ENCODE data around the gene MAPKAP1. TPM values are rescaled to one million over a fixed set of nuclear protein-coding genes. Genes with fewer than 3 reads are reported as not detected.
"Not testable (repeated sequence)": the region's sequence is repeated elsewhere in the genome, so short reads cannot be mapped to it uniquely, and the experiment has no call there.

MAPKAP1 gene
- total RNA-seq, 1 donor from 2014 or later = 96.2 TPM

DNA sequence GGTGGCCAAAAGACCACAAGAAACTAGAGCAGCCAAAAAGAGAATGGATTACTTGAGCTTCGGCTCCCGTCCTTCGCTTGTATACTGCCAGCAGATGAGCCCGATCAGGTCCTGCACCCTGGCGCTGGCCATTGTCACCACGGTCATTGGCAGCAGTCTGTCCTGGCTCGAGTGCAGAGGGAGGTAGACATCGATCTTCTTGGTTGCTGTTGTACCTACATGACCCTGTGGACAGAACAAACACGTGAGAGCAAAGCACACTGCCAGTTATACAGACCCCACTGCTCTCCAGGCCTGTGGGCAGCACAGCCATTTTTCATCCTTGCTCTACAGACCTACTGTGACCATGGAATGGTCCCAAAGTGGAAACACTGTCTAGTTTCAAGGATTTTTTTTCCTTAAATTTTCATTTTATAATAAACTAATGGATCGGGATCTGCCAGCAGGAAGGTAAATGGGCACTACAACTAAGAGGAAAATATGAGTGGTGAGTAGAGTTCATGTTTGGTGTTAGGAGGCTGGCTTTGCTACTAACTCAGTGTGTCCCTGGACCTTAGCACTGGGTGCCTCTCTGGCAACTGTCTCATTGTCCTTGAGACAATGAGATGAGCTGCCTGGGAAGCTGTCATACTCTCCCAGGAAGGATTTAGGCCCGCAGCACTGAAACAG is 121.4 kb downstream of the MAPKAP1 start:
- intact Hi-C loops (cut with DNase I) = no loop called here
- DNase-seq (ENCODE audit: low spot score) = no peak

DNA sequence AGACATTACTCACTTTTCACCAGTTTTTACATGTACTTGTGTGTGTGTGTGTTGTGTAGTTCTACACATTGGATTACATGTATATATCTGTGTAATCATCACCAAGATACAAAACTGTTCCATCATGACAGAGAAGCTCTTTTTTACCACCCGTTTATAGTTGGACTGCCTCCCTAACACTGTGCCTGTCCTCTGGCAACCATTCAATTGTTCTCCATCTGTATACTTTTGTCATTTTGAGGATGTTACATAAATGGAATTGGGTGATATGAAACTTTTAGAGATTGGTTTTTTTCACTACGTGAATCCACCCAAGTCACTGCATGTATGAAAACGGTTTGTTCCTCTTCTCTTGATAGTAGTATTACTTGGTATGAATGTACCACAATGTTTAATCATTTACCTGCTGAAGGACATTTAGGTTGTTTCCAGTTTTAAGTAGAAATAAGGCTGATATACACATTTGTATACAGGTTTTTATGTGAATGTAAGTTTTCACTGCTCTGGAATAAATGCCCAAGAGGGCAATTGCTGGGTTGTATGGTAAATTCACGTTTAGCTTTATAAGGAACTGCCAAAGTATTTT is 126.2 kb downstream of the MAPKAP1 start:
- intact Hi-C loops (cut with DNase I) = no loop called here
- DNase-seq (ENCODE audit: low spot score) = no peak

DNA sequence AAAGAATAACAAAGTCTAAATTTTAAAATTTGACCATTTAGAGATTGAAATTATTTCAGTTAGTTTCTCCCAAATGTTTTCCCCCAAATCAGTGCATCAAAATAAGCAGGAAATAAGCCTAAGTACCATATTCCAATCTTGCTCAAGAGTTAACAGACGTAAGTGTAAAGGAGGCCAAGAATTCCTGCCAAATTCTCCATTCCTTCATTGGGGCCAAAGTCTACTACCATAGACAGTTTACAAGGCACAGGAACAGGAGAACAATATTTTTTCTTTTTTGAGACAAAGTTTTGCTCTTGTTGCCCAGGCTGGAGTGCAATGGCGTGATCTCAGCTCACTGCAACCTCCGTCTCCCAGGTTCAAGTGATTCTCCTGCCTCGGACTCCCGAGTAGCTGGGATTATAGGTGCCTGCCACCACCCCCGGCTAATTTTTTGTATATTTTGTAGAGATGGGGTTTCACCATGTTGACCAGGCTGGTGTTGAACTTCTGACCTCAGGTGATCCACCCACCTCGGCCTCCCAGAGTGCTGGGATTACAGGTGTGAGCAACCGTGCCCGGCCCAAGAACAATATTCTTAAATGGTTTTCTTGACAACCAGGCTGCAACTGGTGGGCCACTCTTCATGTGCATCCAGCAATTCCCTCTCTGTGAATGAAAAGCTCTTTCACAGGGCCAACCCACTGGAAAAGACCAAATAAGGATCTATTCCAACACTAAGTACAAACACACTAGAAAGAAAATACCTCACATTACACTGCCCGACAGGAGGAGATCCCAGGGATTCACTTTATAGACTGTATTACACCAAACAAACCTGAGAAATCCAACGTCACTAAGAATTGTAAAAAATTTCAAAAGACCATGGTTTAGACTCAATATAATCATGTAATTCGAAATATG is 127.7 kb downstream of the MAPKAP1 start:
- DNase-seq (ENCODE audit: low spot score) = no peak
- intact Hi-C loops (cut with DNase I) = no loop called here

DNA sequence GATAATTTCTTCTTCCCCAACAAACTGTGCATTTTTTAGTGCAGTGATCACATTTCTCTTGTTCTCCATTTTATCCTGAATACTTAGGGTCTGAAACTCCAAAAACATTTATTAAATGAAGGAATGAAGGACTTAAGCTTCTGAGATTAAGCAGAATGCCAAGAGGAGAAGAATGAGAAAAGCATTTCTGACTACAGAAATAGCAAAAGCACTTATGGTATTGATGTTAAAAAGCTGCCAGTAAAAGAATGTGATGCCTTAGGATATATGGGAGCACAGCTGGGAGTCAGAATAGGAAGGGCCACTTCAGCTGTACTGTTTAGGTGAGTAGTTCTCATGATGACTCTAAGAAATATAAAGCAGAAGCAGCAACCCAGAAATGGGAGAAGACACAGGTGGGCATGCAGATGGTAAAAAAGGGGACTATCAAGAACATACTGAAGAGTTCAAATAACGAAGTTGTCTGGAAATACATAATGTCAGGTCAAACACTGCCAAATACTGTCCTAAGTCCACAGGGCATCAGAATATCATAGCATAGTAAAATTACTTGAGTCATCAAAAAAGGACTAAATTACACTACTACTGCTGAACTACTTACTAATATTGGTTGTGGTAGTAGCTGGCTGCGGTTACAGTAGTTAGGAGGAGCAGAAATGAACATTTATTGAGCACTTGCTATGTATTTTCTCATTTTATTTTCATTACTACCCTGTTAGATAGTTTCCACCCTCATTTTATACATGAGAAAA is 132.7 kb downstream of the MAPKAP1 start:
- no peak for DNase-seq (ENCODE audit: low spot score)
- intact Hi-C loops (cut with DNase I) = no loop called here

DNA sequence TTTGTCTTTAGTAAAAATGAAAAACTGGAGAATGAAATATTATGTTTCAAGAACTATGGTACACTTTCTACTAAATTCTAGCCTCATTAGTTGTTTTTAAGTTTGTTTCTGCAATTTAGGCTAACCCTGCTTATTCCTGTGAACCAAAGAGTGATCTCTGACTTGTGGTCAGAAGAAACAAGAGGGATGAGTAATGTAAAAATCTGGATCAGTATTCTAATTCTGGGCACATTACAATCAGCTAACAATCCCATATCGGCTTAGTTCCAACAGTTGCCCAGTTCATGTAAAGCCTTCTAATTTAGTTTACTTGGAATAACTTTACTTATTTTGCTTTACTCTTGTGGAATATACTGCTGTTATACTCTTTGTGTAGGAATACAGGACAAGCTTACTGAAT is 134.5 kb downstream of the MAPKAP1 start:
- DNase-seq (ENCODE audit: low spot score); intact Hi-C loops (cut with DNase I): not testable (repeated sequence)

DNA sequence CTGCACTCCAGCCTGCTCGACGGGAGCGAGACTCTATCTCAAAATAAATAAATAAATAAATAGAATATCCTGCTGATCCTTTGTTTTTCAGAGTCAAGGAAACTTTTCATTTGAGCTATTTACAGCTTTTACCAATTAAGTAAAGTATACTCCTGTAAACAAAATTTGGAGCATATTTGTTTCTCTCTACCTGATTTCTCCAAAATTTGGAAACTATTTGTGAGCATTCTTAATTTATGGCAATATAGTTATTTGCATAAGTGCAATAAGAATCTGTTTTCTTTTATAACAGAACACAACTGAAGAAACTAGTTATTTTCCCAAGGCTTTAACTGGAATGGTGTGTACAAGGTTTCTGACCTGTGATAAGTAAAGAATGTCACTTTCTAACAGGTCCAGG is 135.2 kb downstream of the MAPKAP1 start:
- DNase-seq (ENCODE audit: low spot score); intact Hi-C loops (cut with DNase I): not testable (repeated sequence)

DNA sequence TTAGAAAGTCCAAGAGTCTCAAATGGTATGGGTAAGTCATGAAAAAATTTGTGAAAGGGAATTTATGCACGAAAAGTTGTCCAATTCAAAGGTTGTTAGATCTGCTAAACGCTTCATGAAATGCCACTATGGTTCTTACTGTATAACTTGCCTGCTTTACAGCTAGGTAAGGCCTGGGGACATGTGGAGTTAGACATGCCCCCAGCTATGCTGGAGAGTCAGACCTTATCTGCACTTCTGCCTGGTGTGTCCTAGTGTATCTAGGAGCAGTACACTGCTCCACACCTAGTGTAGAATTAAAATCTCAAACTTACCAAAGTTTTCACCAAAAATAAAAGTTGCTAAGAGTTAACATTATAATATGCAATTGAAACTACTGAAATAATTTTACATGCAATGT is 136.8 kb downstream of the MAPKAP1 start:
- no peak for DNase-seq (ENCODE audit: low spot score)
- intact Hi-C loops (cut with DNase I) = no loop called here

DNA sequence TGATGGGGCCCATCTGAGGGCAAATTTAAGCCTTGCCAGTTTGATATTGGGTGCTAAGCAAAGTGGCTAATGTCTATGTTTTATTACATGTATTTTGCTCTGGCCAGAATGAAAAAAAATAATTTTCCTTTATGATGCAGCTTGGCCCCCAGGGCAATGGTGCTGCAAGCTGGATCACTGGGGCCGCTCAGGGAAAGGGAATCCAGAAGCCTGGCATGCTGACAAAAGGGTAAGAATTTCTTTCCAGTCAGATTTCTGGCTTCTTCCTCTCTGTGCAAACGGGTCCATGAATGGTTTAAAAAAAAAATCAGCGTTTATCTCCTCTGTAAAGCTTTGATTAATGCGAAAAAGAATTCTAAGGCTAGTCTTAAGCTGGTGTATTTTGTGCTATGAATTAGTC is 138.4 kb downstream of the MAPKAP1 start:
- intact Hi-C loops (cut with DNase I) = no loop called here
- DNase-seq (ENCODE audit: low spot score) = no peak

DNA sequence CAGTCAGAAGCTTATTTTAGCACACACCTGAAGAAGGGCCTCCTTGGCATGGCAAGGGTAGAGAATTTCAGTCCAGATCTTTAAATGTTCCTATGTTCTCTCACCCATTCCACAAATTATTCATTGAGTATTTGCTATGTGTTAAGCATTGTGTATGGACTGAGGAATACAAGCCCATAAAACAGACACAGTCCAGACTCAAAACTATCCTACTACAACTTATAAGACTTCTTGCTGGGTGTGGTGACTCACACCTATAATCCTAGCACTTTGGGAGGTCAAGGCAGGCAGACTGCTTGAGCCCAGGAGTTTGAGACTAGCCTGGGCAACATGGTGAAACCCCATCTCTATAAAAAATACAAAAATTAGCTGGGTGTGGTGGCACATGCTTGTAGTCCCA is 141.0 kb downstream of the MAPKAP1 start:
- DNase-seq (ENCODE audit: low spot score); intact Hi-C loops (cut with DNase I): not testable (repeated sequence)

DNA sequence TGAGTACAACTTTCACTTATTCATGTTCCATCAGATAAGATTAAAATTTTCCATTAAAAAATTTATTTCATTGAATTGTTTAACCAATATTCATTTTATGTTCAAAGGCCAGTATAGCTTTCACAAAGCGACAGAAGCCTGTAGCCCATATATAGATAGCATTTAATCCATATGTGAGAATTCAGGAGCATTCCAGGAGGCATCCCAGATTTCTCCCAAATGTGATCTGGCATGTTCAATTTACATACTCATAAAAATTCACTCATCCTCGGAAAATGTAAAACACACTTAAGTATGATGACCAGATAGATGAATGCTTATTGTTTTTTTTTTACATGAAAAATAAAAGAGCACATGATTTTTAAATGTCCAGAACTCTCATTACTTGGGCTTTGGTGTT is 141.9 kb downstream of the MAPKAP1 start:
- DNase-seq (ENCODE audit: low spot score) = no peak
- intact Hi-C loops (cut with DNase I) = no loop called here

DNA sequence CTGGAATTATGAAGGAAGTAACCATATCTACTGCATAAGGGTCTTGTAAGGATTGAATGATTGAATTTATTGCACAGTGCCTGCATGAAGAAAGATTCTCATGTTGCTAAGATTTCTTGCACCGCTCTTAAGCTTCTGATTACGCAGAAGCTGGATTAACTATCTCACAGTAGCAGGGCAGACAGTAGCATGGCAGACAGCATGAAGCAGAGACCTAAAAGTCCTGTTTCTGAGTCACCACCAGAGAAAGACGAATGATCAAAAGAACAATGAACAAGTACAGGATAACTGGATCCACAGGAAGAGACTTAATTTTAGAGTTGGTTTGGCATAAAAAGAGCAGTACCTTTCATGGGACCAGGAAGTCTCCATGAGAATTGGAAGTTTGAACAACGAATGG is 142.4 kb downstream of the MAPKAP1 start:
- intact Hi-C loops (cut with DNase I) = no loop called here
- no peak for DNase-seq (ENCODE audit: low spot score)

DNA sequence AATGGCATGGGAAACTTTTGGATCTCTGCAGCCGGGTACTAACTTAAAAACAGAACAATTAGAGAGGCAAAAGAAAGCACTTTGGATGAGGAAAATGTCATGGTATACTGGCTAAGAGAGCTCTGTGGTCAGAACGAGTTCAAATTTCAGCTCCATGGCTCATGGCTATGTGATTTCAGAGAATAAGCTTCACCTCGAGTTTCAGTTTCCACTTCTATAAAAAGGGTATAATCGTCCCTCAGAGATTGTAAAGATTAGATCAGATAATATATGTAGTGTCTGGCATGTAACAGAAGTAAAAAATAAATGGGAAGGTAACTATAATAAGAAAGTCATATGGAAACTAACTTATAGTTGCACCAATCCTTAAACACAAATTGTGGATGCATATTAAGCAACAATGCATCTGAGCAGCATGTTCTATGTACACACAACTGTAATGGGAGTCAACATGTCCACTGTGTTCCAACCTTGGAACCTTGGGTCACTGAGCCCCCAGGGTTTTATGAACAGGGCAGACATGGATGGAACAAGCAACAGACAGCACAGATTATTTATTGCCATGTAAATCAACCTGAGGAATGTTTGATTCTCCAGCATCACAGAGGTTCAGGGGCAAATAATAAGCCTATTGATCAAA is 145.4 kb downstream of the MAPKAP1 start:
- intact Hi-C loops (cut with DNase I) = no loop called here
- DNase-seq (ENCODE audit: low spot score) = no peak

DNA sequence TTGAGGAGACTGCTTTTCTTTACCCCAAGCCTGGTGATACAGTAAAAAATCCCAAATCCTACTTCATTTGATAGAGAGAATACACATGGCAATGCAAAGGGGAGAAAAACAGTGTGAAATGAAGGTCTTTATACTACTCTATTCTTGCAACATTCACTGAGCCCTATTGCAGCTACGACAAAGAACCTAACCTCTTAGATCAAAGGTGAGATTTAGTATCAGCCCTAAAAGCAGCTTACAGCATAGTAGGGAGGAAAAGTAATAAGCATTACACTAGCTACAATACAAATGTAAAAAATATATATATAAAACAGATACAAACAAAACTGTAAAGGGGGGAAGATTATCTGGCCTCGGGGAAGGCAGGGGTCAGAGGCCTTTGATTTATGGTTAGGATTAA is 147.1 kb downstream of the MAPKAP1 start:
- no peak for DNase-seq (ENCODE audit: low spot score)
- intact Hi-C loops (cut with DNase I) = loop anchor here (5.0 to 10.0 kb wide), 2 partner anchors 72 to 665 kb away; no protein-coding TSS in a partner anchor

DNA sequence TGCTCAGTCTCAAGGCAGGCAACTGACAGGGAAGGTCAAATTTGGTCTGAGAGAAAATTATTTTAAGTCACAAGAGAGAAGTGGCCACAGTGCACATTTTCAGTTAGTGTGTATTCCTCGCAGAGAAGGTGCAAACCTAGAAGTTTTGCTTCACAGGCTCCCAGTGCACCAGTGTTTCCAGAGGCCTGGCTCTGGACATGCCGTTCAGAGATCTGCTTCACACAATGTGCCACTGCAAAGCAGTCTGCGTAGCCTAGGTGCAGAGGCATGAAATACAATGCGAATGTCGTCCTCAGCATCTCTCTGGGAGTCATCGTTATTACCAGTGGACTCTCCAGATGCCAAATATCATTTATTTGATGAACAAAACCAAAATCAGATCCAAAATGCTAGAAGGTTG is 147.8 kb downstream of the MAPKAP1 start:
- intact Hi-C loops (cut with DNase I) = loop anchor here (5.0 to 10.0 kb wide), 2 partner anchors 73 to 666 kb away; no protein-coding TSS in a partner anchor

DNA sequence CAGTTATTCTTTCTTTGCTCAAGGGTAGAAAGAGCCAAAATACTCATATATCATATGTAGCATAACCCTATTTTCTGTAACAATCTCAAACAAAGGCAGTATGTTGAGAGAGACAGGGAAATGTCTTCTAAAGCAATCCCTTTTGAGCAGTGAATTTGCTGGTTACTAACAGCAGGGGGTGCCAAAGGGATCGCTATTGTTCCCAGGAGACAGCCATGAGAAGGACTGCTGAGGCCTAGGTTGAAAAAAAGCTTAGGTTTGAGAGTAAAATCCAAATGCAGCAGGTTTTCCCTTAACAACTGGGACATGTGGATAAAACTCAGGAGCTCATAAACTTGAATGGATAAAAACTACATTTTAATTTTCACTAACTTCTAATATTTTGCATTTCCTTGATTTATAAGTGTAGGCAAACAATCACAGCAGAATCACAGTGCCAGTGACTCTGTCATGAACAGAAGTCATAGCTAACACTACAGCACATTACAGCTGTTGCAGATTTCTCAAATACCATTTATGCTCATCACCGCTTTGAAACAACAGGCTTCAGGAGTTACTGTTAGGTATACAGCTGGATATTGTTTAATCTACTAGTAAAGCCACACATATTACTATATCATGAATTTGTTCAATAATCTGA is 148.4 kb downstream of the MAPKAP1 start:
- intact Hi-C loops (cut with DNase I) = loop anchor here (5.0 to 10.0 kb wide), 2 partner anchors 74 to 666 kb away; no protein-coding TSS in a partner anchor
- no peak for DNase-seq (ENCODE audit: low spot score)

More for the DNA sequence above, 147.8 kb downstream of the MAPKAP1 start:
- no peak for DNase-seq (ENCODE audit: low spot score)

DNA sequence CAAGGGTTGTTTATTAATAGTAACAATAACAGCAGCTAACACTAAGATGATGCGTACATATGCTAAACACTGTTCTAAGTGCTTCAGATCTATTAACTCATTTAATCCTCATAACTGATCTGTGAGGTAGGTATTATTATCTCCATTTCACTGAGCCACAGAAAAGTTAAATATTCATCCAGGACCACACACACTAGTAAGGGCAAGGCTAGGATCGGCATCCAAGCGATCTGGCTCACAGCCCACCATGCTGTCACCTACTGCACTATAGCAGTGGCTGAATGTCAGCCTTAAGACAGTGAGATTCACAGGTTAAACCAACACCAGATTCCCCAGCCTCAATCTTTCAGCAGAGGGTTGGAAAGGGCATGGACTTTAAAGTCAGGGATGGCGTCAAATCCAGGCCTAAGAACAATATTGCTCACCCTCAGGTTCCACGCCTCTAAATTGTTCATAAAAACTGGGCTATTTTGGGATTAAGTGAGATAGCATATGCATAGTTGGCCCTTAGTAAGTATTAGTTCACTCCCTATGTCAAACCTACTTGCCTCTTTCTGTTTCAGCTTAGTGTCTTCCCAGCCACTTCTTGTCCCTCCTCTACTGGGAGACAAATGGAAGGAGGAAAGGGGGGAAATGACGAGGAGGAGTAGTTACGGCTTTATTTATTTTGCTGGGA is 150.8 kb downstream of the MAPKAP1 start:
- DNase-seq (ENCODE audit: low spot score) = no peak

DNA sequence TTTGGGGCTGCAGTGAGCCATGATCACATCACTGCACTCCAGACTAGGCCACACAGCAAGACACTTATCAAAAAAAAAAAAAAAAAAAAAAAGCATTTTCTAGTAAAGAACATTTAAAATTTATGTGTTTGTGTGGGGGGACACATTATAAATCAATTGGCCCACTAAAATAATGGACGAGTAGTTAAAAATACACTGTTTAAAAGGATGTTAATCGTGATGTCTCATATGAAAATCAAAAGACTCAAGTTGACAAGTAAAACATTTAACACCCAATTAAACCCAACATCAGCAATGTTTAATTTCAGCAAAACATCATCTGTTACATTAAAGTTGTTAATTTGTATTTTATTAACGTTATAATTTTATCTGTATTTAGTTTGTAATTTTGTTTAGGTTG is 152.3 kb downstream of the MAPKAP1 start:
- intact Hi-C loops (cut with DNase I) = loop anchor here (5.0 to 10.0 kb wide), 2 partner anchors 78 to 670 kb away; no protein-coding TSS in a partner anchor
- no peak for DNase-seq (ENCODE audit: low spot score)

More for the DNA sequence above, 150.8 kb downstream of the MAPKAP1 start:
- intact Hi-C loops (cut with DNase I) = loop anchor here (5.0 to 10.0 kb wide), 2 partner anchors 76 to 669 kb away; no protein-coding TSS in a partner anchor

DNA sequence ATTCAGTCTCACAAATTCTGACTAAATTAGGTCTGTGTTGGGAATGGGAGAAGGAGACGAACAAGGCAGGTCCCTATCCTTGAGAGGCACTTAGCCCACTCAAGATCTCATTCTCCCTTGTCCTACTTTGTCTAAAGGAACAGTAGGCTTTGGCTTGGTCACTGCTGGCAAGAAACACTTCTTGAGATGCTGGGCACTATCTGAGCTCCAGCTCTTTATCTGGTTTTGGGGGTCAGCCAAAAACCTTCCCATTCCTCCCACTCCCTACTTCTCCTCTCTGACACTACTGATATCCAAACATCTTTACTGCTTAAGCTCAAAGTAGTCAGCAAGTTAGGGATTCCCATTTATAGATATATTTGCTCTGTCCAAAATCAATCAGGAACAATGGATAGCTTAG is 155.2 kb downstream of the MAPKAP1 start:
- intact Hi-C loops (cut with DNase I) = loop anchor here (10.0 kb wide), 1 partner anchor 673 kb away; no protein-coding TSS in a partner anchor
- DNase-seq (ENCODE audit: low spot score) = no peak
